Suprapubic skin (tissue), 4 donors: ENCODE data around the gene PTPRA. TPM values are rescaled to one million over a fixed set of nuclear protein-coding genes. Genes with fewer than 3 reads are reported as not detected.

Source experiments
- DNase-seq, 2 donors: peaks; one replicate each; pipeline ENCODE4 v3.0.0-alpha.2; 2019; ENCODE audit warnings: low spot score in 2 of 2
- H3K27ac ChIP-seq: fragments of 200-600 bp; sonication (generic); one replicate; pipeline ENCODE4 v1.5.1; 2019
- H3K27me3 ChIP-seq: fragments of 200-600 bp; sonication (generic); one replicate; pipeline ENCODE4 v1.5.1; 2019
- H3K36me3 ChIP-seq: fragments of 200-600 bp; sonication (generic); one replicate; pipeline ENCODE4 v1.5.1; 2019
- H3K4me1 ChIP-seq: fragments of 200-600 bp; sonication (generic); one replicate; pipeline ENCODE4 v1.5.1; 2019
- H3K4me3 ChIP-seq: fragments of 200-600 bp; sonication (generic); one replicate; pipeline ENCODE4 v1.5.1; 2019; ENCODE audit warnings: mild to moderate bottlenecking
- H3K9me3 ChIP-seq: fragments of 200-600 bp; sonication (generic); one replicate; pipeline ENCODE4 v1.5.1; 2019
- CTCF ChIP-seq, 2 donors: fragments of 200-600 bp in 1 of 2; fragments of 450-650 bp in 1 of 2; sonication (generic) in 1 of 2; IDR thresholded peaks; one replicate each; pipeline ENCODE4 v1.5.1; 2016 to 2019; ENCODE audit warnings: antibody characterized with exemption in 2 of 2, mild to moderate bottlenecking in 1 of 2, moderate library complexity in 1 of 2
- EP300 ChIP-seq: sonication (generic); formaldehyde crosslinking; IDR thresholded peaks from one replicate; pipeline ENCODE4 v1.6.1; 2017; ENCODE audit warnings: antibody characterized with exemption
- POLR2A ChIP-seq, 2 donors: fragments of 450-650 bp; IDR thresholded peaks; one replicate each; pipeline ENCODE4 v1.6.1; 2017; ENCODE audit warnings: antibody characterized with exemption in 2 of 2, mild to moderate bottlenecking in 2 of 2, moderate library complexity in 2 of 2
- POLR2AphosphoS5 ChIP-seq, 3 donors: sonication (generic); formaldehyde crosslinking; IDR thresholded peaks; one replicate each; pipeline ENCODE4 v1.6.1; 2017; ENCODE audit warnings: antibody characterized with exemption in 3 of 3
- WGBS: methylation state at CpG from one replicate; pipeline ENCODE4 v1.1.5; 2018; 5-methylcytosine and 5-hydroxymethylcytosine counted together
- total RNA-seq, 4 donors: library from RNA; depleted of rRNA; stranded (reverse); fragments of >200 nt; gene quantifications; one replicate each; pipeline ENCODE4 v1.1.0, GENCODE V29; 2016

PTPRA gene
- total RNA-seq, 4 donors from 2014 or later: 47.7 to 83.0 (median 73.4) TPM

DNA sequence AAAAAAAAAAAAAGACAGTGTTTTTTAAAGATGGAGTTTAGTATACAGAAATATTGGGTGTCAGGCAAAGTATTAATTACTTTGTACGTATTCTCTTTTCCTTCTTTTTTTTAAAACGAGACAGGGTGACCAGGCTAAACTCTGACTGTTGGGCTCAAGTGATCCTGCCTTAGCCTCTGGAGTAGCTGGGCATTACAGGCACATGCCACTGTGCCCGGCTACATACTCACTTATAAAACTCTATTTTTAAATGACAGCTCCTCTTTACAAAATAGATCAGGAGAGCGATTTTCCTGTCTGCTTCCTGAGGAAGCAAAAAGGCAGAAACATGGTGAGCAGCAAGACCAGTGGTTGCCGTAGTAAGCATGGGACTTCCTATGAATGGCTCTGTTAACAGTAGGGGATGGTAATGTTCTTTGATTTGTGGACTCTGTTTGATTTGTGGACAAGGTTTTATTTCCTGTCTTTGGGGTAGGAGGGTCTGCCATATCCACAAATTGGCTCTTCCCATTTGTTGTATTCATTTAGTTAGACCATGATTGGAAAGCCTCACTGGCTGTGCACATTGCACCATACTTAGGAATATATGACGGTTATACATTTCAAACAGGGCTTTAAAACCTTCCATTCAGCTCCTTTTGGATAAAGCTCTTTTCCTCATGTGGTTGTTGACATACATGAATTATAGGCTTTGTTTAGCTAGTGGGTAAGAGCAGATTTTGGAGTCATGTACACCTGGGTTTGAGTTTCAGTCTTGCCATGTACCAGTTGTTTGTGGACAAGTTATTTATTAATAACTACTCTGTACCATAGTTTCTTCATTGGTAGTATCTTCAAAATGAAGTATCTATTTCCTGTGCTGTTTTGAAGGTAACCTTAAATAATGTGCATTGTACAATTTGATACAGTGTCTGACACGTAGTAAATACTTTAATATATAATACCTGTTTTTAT, 45.1 kb downstream of the PTPRA start:
- H3K27me3 ChIP-seq: no peaks in the 10 kb centered on the region
- WGBS: 77% methylated on average over 7 of the region's 7 CpGs
- H3K27ac ChIP-seq: no peak overlapping the region
- no peaks in the 10 kb centered on the region for H3K4me1 ChIP-seq
- H3K4me3 ChIP-seq: no peak overlapping the region
- no peaks in the 10 kb centered on the region for H3K9me3 ChIP-seq
- peaks cover under 1% of the 10 kb centered on the region for H3K36me3 ChIP-seq
- TF ChIP-seq POLR2AphosphoS5 (IDR thresholded peaks at IDR 0.05) (no peak), CTCF (IDR thresholded peaks at IDR 0.05) (no peak), POLR2A (IDR thresholded peaks at IDR 0.05) (no peak), EP300 (no peak)
- no peak for DNase-seq

DNA sequence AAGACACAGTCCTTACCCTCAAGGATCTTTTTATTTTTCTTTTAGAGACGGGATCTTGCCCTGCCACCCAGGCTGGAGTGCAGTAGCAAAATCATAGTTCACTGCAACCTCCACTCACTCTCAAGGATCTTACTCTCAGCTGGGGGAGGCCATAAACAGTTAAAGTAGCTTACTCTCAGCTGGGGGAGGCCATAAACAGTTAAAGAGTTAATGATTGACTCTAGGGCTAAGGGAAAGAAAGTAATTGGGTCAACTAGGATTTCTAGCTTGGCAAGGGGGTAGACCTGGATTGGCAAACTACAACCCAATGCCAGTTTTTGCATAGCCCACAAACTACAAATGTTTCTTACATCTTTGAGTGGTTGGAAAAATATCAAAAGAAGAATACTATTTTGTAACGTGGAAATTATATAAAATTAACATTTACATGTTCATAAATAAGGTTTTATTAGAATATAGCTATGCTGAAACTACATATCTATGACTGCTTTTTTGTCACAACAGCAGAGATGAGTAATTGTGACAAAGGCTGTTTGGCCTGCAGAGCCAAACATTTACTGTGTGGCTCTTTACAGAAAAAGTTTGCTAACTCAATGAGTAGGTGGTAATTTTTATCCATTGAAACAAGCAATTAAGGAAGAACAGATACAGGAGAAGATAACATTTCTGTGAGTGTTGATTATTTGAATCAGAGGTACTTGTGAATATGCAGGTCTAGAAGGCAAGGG, 46.4 kb downstream of the PTPRA start:
- Histone ChIP-seq H3K27ac (no peak overlapping the region), H3K27me3 (no peaks in the 10 kb centered on the region), H3K4me1 (no peaks in the 10 kb centered on the region), H3K9me3 (no peaks in the 10 kb centered on the region), H3K36me3 (peaks cover 12% of the 10 kb centered on the region), H3K4me3 (no peak overlapping the region)
- WGBS: 70% methylated on average over 2 of the region's 2 CpGs
- no peak for DNase-seq
- TF ChIP-seq POLR2A (IDR thresholded peaks at IDR 0.05) (no peak), CTCF (IDR thresholded peaks at IDR 0.05) (no peak), EP300 (no peak), POLR2AphosphoS5 (IDR thresholded peaks at IDR 0.05) (no peak)

- no peak for TF ChIP-seq POLR2AphosphoS5 (IDR thresholded peaks at IDR 0.05)
- TF ChIP-seq POLR2A (IDR thresholded peaks at IDR 0.05): no peak
- TF ChIP-seq CTCF (IDR thresholded peaks at IDR 0.05): no peak
- no peak for TF ChIP-seq EP300
- Histone ChIP-seq H3K27me3 (no peaks in the 10 kb centered on the region), H3K4me1 (no peaks in the 10 kb centered on the region), H3K36me3 (peaks cover 20% of the 10 kb centered on the region), H3K9me3 (no peaks in the 10 kb centered on the region), H3K27ac (no peak overlapping the region), H3K4me3 (no peak overlapping the region)
- 91% methylated on average over 1 of the region's 1 CpG for WGBS
- DNase-seq: no peak
Observed at GRCh38 chr20:2920473-2920872, 47.2 kb downstream of the PTPRA start.

GRCh38 chr20:2921506-2921905, 48.2 kb downstream of the PTPRA start:
- WGBS: 94% methylated on average over 4 of the region's 4 CpGs
- TF ChIP-seq POLR2A (IDR thresholded peaks at IDR 0.05) (no peak), CTCF (IDR thresholded peaks at IDR 0.05) (no peak), EP300 (no peak), POLR2AphosphoS5 (IDR thresholded peaks at IDR 0.05) (no peak)
- Histone ChIP-seq H3K27me3 (no peaks in the 10 kb centered on the region), H3K4me3 (no peak overlapping the region), H3K9me3 (no peaks in the 10 kb centered on the region), H3K36me3 (peaks cover 25% of the 10 kb centered on the region), H3K4me1 (no peaks in the 10 kb centered on the region), H3K27ac (no peak overlapping the region)
- no peak for DNase-seq

GRCh38 chr20:2922957-2923356, 49.7 kb downstream of the PTPRA start:
- no peak overlapping the region for H3K4me3 ChIP-seq
- no peaks in the 10 kb centered on the region for H3K4me1 ChIP-seq
- peaks cover 25% of the 10 kb centered on the region for H3K36me3 ChIP-seq
- H3K9me3 ChIP-seq: no peaks in the 10 kb centered on the region
- H3K27ac ChIP-seq: no peak overlapping the region
- no peaks in the 10 kb centered on the region for H3K27me3 ChIP-seq
- no peak for DNase-seq
- TF ChIP-seq CTCF (IDR thresholded peaks at IDR 0.05): no peak
- no peak for TF ChIP-seq POLR2AphosphoS5 (IDR thresholded peaks at IDR 0.05)
- no peak for TF ChIP-seq EP300
- TF ChIP-seq POLR2A (IDR thresholded peaks at IDR 0.05): no peak
